Measurements from ENCODE around the gene RNF32. TPM values are rescaled to one million over a fixed set of nuclear protein-coding genes. Genes with fewer than 3 reads are reported as not detected.

Gene RNF32
- total and polyA plus RNA-seq, 5 donors from 2014 or later: 0.81 to 5.4 (median 1.6) TPM

DNA sequence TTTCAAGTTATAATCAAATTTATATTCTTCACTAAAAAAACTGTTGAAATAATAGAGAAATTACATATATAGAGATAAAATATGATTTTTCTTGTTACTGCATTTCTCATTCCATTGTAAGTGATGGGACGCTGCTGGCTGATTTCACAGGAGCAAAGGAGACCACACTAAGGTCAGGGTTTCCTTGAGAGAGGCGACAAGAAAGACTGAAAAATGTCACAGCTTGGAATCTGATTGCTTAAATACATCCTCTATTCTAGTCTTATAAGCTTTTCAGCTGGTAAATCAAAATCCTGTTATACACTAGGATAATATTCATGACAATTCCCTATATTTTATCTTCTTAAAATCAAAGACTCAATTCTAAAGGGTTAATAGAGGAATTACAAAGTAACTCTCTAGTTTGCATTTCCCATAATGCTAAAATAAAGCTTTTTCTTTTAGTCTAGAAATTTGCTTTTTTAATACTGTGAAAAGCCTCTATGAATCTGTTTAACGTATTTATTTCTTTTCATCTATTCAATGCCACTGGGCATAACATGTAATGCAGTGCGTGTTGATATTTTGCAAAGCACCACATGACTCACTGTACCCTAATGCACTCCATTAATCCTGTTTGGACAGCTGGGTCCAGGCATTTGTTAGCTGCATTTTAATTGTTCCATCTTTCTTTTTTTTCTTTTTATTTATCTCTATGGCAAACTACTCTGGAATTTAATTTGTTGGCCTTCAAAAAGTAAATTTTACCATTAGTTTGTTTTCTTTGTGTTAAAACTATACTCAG is 81.7 kb downstream of the RNF32 start:
- H3K27ac ChIP-seq (ENCODE audit: insufficient read depth, low read length, poor library complexity, severe bottlenecking): no peak overlapping the region
- peaks cover 17% of the 10 kb centered on the region for H3K36me3 Mint-ChIP-seq
- no peak for DNase-seq
- no peak for ATAC-seq (ENCODE audit: low read depth in 2 of 2)
- no peaks in the 10 kb centered on the region for H3K4me1 ChIP-seq (ENCODE audit: control insufficient read depth, insufficient read depth, low read length, poor library complexity, severe bottlenecking)
- H3K27me3 ChIP-seq (ENCODE audit: control insufficient read depth, insufficient read depth, low read length): no peaks in the 10 kb centered on the region
- H3K9me3 ChIP-seq (ENCODE audit: control insufficient read depth in 2 of 2, low read length in 2 of 2): no peaks in the 10 kb centered on the region
- H3K27ac Mint-ChIP-seq: peak overlapping the region in 1 of 3 donors; percentile 56
- H3K36me3 ChIP-seq (ENCODE audit: control insufficient read depth, insufficient read depth, low read length): peaks cover 2% of the 10 kb centered on the region
- H3K27me3 Mint-ChIP-seq: no peaks in the 10 kb centered on the region
- H3K4me3 Mint-ChIP-seq: no peak overlapping the region
- peaks cover 0 to 4% (median 2%) of the 10 kb centered on the region in 4 donors for H3K4me1 Mint-ChIP-seq
- H3K4me3 ChIP-seq (ENCODE audit: low read depth, low read length): no peak overlapping the region
- peaks cover 0 to under 1% (median 0%) of the 10 kb centered on the region in 7 donors for H3K9me3 Mint-ChIP-seq

DNA sequence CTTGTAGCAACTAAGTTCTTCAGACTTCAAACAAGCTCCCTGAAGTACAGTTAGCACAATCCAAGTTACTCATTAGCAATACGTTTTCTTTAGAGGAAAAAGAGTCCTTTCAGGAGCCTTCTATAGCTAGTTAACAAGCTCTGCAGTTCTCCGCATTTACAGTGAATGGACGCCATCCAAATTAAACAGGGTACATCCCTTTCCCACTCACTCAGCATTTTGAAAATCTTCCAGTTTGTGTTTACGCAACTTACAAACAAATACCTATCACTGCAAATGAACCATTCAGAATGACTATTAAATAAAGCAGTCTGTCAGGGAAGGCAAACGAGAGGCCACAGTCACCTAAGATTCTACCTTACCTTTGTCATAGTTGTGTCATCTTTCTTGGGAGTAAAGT is 84.5 kb downstream of the RNF32 start:
- ATAC-seq (ENCODE audit: low read depth in 2 of 2) (no peak), DNase-seq (no peak)
- H3K27ac ChIP-seq (ENCODE audit: insufficient read depth, low read length, poor library complexity, severe bottlenecking): no peak overlapping the region
- Mint-ChIP-seq H3K27me3 (no peaks in the 10 kb centered on the region), H3K4me3 (no peak overlapping the region), H3K4me1 (peaks cover 0 to 12% (median 7%) of the 10 kb centered on the region in 4 donors), H3K36me3 (peaks cover 21% of the 10 kb centered on the region), H3K9me3 (no peaks in the 10 kb centered on the region), H3K27ac (no peak overlapping the region)
- no peak overlapping the region for H3K4me3 ChIP-seq (ENCODE audit: low read depth, low read length)
- peaks cover 2% of the 10 kb centered on the region for H3K36me3 ChIP-seq (ENCODE audit: control insufficient read depth, insufficient read depth, low read length)
- no peaks in the 10 kb centered on the region for H3K4me1 ChIP-seq (ENCODE audit: control insufficient read depth, insufficient read depth, low read length, poor library complexity, severe bottlenecking)
- no peaks in the 10 kb centered on the region for H3K27me3 ChIP-seq (ENCODE audit: control insufficient read depth, insufficient read depth, low read length)
- no peaks in the 10 kb centered on the region for H3K9me3 ChIP-seq (ENCODE audit: control insufficient read depth in 2 of 2, low read length in 2 of 2)

DNA sequence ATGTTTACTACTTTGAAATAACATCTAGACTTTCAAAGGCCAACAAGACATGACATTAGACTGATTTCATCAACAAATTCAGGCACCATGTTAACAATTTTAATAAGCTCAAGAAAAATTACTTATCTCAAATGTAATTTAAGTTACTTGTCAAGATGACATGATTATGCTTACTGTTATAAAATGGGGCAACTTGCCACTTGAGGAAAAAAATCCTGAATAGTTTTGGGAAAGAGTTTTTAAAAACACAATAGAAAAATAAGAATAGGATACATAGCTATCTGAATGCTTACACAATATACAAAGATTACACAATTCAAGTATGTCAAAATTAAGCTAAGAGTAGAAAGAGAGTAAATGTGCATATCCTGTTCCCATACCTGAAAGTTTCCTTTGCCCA is 85.4 kb downstream of the RNF32 start:
- Mint-ChIP-seq H3K4me1 (peaks cover under 1 to 12% (median 7%) of the 10 kb centered on the region in 4 donors), H3K4me3 (no peak overlapping the region), H3K36me3 (peaks cover 22% of the 10 kb centered on the region), H3K27ac (no peak overlapping the region), H3K27me3 (no peaks in the 10 kb centered on the region), H3K9me3 (no peaks in the 10 kb centered on the region)
- DNase-seq (no peak), ATAC-seq (ENCODE audit: low read depth in 2 of 2) (no peak)
- H3K4me3 ChIP-seq (ENCODE audit: low read depth, low read length): no peak overlapping the region
- H3K9me3 ChIP-seq (ENCODE audit: control insufficient read depth in 2 of 2, low read length in 2 of 2): no peaks in the 10 kb centered on the region
- H3K27me3 ChIP-seq (ENCODE audit: control insufficient read depth, insufficient read depth, low read length): no peaks in the 10 kb centered on the region
- peaks cover 2% of the 10 kb centered on the region for H3K36me3 ChIP-seq (ENCODE audit: control insufficient read depth, insufficient read depth, low read length)
- H3K4me1 ChIP-seq (ENCODE audit: control insufficient read depth, insufficient read depth, low read length, poor library complexity, severe bottlenecking): no peaks in the 10 kb centered on the region
- no peak overlapping the region for H3K27ac ChIP-seq (ENCODE audit: insufficient read depth, low read length, poor library complexity, severe bottlenecking)
